ENCODE measurements around the gene CIT.

CIT gene

DNA sequence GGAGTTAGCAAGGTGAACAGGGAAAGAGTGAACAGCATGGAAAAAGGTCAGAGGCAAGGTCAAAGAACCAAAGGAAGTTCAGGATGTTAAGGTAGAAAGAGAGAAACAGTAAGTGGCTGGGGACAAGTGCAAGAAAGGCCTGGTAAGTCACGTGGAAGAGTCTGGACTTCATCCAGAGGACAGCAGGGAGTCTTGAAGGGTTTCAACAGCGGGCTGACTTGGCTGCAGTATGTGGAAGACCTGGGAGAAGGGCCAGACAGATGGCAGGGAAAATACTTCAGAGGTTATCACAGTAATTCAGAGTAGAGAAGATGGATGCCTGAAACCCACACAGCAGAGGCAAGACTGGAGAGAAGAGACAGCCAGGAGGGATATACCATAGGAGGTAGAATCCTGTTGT, 34.0 kb downstream of the CIT start:
- no peak for DNase-seq

DNA sequence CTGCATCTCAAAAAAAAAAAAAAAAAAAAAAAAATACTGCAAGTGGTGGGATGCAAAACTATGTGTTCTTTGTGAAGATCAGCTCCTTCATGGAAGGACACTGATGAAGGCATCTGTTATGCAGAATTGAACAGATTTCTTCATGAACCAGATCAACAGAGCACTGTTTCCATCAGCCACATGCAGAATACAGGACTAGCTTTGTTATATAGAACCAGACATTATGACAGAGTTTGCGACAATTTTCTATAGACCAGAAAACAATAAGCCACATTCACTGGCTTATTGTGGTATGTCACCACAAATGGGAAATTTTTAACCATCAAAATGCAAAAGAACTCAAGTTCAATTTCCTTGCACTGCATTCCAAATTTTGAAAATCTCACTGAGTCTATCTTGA, 34.7 kb downstream of the CIT start:
- DNase-seq: no peak

DNA sequence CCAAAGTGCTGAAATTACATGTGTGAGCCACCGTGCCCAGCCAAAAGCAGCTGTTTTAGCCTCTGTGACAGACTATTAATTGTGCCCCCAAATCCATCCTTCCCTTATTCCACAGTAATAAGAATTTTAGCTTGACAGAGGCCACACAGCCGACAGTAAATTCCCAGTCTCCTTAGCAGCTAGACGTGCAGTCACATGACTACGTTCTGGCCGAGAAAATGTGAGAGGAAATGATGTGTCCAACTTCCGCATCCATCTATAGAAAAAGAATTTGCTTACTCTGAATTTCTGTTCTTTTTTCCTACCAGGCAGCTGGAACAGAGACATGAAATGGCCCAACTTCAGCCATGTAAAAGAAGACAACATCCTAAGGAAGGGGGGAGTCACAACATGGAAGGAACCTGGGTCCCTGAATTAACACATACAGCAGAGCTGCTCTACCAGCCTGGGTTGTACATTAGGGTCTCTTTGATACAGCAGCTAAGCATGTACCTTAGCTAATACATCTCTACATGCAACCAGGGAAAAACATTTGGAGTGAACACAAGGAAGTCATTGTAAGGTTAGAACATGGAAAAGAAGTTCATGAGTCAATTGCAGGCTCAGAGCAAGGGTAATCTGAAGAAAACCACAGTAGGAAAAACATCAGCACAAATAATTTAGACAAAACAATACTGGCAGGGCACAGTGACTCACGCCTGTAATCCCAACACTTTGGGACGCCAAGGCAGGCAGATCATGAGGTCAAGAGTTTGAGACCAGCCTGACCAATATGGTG, 35.5 kb downstream of the CIT start:
- DNase-seq: no peak

DNA sequence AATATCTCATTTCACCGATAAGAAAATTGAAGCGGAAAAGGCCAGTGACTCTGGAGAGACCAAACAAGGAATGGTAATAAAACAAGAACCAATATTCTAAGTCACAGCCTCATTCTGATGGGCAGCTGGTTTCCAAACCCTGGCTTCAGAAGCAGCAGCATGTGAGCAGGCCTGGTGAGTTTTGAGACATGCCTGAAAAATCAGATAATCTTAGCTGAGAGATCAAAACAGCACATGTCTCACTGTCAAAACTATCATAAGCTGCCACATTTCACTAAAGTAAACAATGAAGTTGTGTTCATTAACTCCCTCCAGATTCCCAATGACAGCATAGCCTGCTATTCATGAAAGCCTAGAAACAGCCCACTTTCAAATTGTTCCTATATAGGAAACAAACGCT, 36.5 kb downstream of the CIT start:
- DNase-seq: no peak

DNA sequence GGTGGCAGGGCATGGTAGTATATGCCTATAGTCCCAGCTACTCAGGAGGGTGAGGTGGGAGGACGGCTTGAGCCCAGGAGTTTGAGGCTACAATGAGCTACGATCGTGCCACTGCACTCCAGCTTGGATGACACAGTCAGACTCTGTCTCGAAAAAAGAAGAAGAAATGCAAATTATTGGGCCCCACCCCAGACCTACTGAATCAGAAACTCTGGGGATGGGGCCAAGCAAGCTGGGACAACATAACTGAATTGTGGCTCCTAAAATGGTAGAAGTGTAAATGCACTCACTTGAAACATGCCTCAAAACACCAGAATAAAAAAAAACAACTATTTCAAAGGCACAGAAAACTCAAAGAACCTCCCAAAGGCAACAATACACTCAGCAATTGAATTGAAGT, 37.0 kb downstream of the CIT start:
- no peak for DNase-seq

DNA sequence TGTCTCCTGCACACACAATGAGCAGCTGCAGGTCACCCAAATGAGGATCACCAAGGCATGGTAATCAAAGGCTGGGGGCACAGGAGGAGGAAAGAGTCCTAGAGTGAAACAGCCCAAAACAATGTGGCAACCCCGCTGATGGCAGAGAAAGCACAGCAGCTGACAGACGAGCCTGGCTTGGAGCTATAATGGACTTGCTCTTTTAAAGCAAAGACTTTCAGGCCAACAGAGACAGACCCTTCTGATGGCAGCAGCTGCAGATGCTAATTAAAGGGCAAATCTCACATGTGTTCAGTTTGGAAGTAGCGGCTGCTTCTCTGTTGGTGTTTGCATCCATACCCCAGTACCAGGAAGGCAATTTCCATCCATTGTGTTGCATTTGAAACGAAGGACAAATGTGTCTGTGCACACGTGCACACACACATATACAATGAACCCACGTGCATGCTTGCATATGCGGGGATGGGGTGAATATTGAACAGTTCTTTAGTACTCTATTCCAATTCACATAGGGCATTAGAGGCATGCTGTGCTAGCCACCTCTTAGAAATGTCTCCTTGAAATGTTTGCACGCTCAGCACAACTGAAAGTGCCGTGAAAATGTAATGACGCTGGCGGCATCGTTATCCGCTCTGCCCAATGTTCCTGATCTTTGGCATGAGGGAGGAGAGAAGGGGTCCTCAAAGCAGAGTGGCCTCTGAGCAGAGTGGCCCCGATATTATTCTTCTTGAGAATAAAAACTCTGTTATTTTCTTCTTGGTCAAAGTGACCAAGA, 38.1 kb downstream of the CIT start:
- DNase-seq: no peak

DNA sequence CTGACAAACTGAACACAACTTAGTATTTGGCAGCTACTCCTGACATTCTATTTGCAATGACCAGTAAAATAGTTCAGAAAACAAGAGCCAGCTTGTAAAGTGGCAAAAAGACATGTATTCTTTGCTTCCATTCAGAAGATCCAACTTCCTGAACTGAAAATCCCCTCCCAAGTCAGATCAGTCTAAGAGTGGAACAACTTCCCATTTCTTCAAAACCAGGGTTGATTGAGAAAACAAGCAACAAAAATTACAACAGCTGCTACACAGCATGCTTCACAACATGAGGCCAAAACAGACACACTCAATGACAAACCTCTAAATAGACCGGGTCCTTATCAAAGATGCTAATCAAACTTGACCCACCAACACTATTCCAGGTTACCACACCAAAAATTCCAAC, 40.3 kb downstream of the CIT start:
- no peak for DNase-seq

DNA sequence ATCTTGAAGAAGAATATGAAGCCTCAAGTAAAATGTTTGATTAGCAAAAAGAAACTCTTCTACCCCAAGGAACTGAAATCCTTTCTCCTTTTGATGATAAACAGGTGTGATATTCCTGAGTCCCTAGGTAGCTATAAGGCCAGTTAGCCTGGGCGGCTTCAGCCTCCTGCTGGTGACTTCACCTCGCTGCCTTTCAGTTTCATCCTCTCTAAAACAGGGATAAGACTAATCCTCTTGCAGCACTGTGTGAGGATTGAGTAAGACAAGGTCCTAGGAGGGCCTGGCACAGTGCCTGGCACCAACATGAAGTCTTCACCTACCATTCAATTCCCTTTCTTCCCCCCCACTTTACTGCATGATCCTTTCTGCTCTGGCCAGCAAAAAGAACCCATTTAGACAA, 42.1 kb downstream of the CIT start:
- no peak for DNase-seq

DNA sequence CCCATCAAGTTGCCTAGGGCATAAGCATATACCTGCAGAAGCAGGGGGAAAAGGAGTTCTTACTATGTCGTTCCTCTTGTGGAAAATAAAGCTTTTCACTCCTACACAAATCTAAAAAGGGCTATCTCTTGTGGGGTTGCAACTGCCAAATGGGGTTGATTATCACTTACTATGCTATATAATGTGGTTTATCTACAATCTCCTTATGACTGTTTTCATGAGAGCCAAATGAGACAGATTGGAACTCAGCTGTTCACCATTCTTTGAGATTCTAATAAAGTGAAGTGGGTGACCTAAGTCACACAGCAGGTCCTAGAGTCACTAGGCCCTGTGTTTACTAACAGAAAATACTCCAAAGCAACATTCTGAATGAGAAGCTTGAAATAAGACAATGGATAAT, 47.7 kb downstream of the CIT start:
- no peak for DNase-seq

DNA sequence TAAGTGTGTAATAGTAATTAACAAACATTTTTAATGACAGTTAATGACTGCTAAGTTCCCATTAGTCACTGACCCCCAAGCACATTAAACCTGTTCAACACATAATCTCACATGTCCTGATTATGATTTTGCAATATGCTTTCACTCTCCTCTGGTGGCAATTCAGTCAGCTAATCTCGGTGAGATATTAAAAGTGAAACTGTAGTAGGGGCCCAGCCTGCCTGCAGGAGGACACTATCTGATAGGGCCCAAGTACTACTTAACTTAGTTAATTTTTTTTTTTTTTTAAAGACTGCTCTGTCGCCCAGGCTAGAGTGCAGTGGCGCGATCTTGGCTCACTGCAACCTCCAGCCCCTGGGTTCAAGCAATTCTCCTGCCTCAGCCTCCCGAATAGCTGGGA, 48.8 kb downstream of the CIT start:
- no peak for DNase-seq

DNA sequence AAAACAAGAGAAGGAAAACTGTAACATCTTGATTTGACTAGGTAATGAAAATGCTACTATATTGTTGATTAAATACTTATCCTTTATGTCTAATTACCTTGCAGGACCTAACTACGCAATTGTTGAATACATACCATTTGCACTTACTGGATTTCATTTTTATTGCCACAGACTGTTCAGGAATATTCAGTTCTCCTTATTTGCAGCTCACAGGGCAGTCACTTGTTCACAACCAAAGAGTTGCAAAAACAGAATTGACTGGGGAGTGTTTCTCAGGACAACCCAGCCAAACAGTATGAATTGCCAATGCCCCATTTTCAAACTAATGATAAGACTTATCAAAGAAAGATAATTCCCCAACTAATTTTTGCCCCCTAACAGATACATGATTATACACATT, 49.4 kb downstream of the CIT start:
- no peak for DNase-seq

DNA sequence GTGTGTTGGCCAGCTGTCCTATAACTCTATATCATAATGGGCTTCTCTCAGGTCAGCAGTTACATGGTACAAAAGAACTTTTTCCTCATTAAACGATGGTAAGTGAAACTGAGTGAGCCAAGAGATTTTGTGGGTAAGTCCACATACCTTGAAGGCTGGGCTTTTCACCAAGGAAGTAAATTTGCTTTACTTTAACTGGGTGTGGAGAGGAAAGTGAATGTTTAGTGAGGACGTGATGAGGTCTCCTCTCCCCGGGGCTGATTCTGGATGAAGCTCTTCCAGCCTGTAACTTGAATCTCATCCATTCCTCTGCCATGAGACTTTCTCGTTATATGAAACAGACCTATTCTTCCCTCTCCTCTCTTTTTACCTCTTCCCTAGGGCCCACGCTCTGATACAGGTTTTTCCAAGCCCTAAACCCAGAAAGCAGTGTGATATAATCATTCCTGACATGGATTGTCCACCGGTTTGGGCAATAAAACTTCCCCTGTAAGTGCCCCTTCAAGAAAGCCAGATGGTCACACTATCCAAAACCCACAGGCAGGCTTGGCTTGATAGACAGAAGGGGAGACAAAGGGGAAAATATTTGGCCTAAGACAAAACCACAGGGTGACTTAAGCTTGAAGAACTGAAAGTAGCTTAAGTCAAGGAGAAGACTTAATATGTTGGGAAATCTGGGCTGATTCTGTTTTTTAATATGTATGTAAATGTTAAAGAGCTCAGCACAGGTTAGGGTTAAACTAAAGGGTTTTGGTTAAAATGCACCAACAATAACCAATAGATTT, 50.3 kb downstream of the CIT start:
- no peak for DNase-seq

DNA sequence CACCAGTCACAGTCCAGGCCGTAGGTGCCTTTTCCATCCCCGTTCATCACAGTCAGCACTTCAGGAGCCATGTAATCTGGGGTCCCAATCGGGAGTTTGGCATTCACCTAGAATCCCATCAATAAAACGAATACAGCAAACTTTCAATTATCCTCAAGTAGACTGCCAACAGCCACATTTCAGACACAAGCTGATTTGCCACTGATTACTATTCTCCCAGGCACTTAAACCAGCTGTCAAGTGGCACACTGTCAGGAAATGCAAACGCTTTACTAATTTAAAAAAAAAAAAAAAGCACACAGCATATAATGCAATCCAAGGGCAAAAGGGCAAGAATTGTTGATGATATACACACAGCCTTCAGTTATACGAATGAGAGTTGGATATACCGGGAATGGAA, 51.9 kb downstream of the CIT start:
- no peak for DNase-seq

DNA sequence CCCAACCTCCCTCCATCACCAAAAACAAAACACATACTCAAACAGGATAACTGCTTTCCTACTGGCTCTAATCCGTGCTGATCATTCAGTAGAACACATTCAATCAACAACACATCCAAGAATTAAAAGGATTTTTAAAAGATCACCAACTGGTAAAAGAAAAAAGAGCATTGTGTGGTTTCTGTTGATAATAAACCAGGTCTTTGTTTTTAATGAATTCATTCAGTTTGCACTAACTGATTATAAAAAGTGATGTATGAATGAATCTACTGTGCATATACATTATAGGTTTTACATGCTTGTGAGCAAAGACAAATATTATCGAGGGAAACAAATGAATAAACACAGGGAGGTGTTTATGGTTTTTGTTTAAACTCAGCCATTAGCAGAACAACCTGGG, 55.1 kb downstream of the CIT start:
- DNase-seq: no peak

DNA sequence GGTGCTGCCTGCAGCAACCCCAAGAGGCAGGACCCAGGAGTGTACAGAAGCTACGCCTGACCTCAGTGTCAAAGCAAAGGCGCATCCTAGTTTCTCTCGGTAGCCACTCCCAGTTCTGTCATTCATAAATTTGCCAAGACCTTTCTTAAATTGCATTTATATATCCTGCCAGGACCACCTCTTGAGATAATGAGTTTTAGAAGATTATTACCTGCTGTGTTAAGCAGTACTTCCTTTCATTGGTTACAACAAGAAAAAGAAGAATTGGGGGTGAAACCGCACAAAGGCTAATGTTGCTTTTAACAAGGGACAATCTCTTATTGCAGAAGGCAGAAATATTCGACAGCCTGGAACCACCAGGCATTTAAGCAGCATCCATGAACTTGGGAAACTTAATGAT, 57.8 kb downstream of the CIT start:
- no peak for DNase-seq

DNA sequence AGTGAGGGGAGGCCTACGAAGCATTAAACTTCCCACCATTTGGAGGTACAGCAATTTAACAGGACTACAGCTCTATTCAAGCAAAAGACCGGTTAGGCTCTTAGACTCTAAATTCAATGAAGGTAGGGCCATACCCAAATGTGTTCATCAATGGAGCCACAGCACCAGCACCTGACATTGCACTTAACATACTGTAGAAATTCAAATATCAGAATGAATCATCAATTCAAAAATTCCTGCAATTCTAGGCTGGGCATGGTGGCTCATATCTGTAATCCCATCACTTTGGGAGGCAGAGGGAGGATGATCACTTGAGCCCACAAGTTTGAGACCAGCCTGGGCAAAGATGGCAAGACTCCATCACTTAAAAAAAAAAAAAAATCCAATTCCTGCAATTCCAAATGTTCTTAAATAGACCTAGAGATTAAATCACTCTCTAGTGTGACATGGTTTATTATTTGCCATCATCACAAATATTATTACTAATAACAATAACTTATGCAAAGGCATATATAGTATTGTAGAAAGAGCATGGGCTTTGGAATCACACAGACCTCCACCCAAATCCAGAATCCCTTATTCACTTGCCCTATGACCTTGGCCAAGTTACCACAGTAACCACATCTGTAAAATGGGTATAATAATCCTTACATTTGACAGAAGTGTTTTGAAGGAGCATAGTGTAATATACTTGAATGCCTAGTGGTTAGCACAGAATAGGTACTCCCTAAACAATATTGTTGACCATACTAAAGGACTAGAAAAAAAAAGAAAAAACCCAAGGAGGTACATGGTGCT, 59.4 kb downstream of the CIT start:
- no peak for DNase-seq

DNA sequence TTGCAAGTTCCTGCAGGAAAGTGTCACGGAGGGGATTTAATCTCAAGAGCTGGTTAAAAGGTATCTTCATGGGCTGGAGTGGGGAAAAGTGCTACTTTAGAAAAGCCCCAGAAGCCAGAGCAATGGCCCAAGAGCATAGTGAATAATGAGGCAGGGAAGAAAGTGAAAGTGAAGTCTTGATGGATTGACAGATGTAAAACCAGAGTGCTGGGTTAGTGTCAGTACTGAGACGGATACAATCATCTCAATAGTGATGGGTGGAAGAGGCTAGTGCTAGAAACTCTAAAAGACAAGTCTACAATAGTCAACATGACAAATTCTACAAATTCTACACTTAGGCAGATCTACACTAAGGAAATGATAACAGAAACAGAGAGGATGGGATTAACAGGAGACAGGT, 68.1 kb downstream of the CIT start:
- DNase-seq: no peak

DNA sequence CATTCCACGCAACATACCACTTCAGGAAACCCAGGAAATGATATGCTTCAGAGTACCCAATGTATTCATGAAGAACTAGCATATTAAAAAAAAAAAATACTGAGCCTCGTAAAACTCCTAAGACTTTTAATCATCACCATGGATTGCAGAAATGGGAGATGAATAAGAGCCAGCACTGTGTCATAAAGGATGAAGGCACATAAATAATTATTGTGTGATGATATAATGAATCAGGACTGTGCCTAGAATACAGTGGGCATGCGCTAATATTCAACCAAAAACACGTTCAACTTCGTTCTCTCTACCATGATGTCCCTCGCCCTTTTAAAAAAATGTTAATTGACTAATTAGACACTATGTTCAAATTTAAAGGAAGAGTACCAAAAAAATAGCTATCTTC, 68.7 kb downstream of the CIT start:
- no peak for DNase-seq

DNA sequence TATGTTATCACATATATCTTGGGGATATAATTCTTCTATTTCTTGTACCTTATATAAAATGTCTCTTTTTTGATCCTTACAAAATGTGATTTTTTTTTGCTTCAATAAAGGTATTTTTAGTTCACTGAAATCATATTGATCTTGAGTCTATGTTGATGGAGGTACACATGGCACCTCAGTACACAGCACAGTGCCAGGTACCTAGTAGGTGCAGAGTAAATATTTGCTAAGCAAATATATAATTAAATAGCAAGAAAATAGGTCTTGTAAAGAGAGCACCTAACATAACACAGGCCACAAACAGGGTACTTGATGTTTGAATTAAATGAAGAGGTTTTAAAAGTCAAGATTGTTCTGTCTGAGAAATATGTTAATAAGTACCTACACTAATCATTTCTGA, 69.7 kb downstream of the CIT start:
- DNase-seq: no peak

DNA sequence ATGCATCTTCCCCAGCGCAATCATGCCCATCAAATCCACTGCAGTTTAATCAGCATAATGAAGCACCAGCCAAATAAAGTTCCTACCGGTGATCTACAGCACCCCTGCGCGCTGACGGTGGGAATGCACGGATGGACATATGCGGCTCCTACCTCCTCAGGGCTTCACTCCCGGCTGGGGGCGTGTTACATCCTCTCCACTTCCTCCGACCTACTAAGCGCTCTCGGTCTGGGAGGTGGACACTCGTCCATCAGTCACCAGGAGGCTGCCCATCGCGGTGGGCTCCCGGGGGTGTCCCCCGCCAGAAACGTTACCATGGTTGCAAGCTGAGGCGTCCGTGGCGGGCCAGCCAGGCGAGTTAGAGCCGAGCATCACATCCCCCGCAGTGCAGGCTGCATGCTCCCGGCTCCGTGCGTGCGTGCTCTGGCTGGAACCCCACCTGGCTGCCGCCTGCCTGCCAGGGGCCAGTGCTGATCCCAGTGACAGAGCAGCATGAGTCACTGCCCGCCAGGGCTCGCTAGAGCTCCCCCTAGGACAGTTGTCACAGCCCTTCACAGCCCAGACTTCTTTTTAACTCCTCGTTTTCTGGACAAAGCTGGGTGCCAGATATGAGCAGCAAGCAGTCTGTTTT, 73.0 kb downstream of the CIT start:
- DNase-seq: no peak

DNA sequence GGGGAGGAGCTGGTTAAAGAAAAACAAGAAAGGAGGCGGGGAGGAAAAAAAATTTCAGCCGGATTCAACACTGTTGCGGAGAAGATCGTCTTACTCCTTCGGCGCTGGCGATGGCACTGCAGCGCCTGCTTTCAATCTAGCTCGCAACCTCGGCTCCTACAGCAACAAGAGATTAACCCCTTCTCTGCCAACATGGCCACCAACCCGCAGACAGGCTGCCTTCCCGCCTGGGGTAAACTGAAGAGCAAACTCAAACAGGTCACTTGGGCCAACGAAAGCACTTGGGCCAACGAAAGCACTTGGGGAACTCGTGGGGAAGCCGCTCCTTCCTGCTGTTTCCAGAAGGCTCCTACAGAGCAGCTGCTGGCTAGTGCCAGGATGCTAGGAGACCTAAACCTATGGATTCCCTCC, 73.7 kb downstream of the CIT start:
- DNase-seq: no peak

DNA sequence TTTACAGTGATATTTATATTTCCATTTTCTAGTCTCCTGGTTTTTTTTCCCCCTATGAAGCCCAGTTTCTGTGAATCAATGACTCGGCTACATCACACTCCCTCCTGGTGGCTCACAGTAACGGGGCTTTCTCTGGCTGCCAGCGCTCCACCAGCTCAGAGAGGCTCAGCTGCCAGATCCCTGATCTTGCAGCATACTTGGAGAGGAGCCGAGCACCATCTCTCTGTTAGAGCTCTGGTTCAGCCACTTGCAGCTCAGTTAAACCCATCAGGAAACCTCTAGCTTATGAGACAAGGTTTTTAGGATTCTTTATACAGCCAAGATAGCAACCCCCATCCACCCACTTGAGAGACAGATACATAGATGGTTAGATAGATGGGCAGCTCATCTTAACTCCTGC, 74.6 kb downstream of the CIT start:
- DNase-seq: no peak

DNA sequence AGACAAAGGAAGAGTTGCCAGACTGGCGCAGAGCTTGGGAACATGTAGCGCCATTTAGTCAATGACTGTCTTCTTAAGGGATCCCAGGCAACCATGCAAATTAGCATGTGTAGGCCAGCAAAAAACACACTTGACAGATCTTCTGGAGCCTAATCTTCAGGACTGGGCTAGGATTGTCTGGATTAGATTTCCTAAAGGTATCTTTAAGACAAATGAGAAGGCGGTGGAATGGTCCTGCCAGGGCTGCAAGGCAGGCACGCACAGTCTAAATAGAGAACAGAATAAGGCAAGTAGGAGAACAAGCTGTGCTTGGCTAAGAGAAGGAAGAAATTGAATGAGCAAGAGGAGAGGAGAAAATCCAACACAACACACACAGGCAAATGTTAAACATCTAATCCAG, 80.0 kb downstream of the CIT start:
- DNase-seq: no peak

Data from activated CD4-positive, alpha-beta T cell treated with anti-CD3 and anti-CD28 coated beads, Interleukin-2, amount 50 U/mL, for 1 hour (primary cell).